Activated naive CD8-positive, alpha-beta T cell treated with anti-CD3 and anti-CD28 coated beads, Interleukin-2, amount 10 ng/mL, durations not matched to agents 7 days and 5 days (primary cell): ENCODE results near the gene STIMATE. TPM values are rescaled to one million over a fixed set of nuclear protein-coding genes. Genes with fewer than 3 reads are reported as not detected.
A peak's percentile ranks its signal among the peaks of the same experiment; 100 is the strongest.

Experiments used
- ATAC-seq: fragments of 150-1000 bp; cut with Tn5 transposase; one replicate; pipeline ENCODE4 v1.10.0; 2021; ENCODE audit warnings: low read depth, moderate library complexity
- POLR2A ChIA-PET: fragments of 350-600 bp; sonication (Branson Sonifier 250); formaldehyde crosslinking; loops from one replicate; lab custom pipeline; 2021; ENCODE audit warnings: antibody characterized with exemption; lab: Charles Lee
- DNase-seq: peaks from one replicate; pipeline ENCODE4 v3.0.0; 2021
- H3K27ac Mint-ChIP-seq: one replicate; pipeline ENCODE4 v1.8.0; 2022; ENCODE audit warnings: mild to moderate bottlenecking, mixed read lengths
- H3K27me3 Mint-ChIP-seq: one replicate; pipeline ENCODE4 v1.8.0; 2022; ENCODE audit warnings: mild to moderate bottlenecking, moderate library complexity, mixed read lengths
- H3K36me3 Mint-ChIP-seq: one replicate; pipeline ENCODE4 v1.8.0; 2021; ENCODE audit warnings: mild to moderate bottlenecking, mixed read lengths
- H3K4me1 Mint-ChIP-seq: one replicate; pipeline ENCODE4 v1.8.0; 2021; ENCODE audit warnings: mixed read lengths
- H3K4me3 Mint-ChIP-seq: one replicate; pipeline ENCODE4 v1.8.0; 2022; ENCODE audit warnings: mild to moderate bottlenecking, moderate library complexity, mixed read lengths
- H3K9me3 Mint-ChIP-seq: one replicate; pipeline ENCODE4 v1.8.0; 2021; ENCODE audit warnings: mixed read lengths
- total RNA-seq, 2 experiments: library from RNA; stranded (reverse); gene quantifications; one replicate each; pipeline ENCODE4 v1.2.3, GENCODE V29; 2021

Gene STIMATE
- total RNA-seq, 2 experiments from 2014 or later, result 38.5 to 39.1 TPM

DNA sequence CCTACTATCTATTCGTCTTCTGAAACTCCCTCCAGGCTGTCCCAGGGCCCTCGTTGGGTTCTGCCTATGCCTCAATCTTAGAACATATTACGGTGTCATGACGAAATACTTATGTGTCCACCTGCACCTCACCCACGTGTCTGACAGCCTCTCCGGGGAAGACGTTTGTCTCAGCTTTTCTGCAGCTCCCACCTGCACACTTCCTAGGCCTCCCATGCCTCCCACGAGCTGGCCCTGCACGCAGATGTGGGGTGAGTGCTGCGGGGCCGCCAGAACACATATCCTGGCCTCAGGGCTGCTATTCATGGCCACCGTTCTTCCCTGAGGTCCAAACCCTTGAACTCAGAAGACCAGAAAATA lies 55.4 kb downstream of the STIMATE start:
- DNase-seq (no peak), ATAC-seq (no peak)
- no peaks in the 10 kb centered on the region for H3K27me3 Mint-ChIP-seq
- no peak overlapping the region for H3K4me3 Mint-ChIP-seq
- H3K4me1 Mint-ChIP-seq, result peaks cover 36% of the 10 kb centered on the region
- H3K9me3 Mint-ChIP-seq, result no peaks in the 10 kb centered on the region
- POLR2A ChIA-PET, result no interaction called here
- no peak overlapping the region for H3K27ac Mint-ChIP-seq
- peaks cover 12% of the 10 kb centered on the region for H3K36me3 Mint-ChIP-seq

DNA sequence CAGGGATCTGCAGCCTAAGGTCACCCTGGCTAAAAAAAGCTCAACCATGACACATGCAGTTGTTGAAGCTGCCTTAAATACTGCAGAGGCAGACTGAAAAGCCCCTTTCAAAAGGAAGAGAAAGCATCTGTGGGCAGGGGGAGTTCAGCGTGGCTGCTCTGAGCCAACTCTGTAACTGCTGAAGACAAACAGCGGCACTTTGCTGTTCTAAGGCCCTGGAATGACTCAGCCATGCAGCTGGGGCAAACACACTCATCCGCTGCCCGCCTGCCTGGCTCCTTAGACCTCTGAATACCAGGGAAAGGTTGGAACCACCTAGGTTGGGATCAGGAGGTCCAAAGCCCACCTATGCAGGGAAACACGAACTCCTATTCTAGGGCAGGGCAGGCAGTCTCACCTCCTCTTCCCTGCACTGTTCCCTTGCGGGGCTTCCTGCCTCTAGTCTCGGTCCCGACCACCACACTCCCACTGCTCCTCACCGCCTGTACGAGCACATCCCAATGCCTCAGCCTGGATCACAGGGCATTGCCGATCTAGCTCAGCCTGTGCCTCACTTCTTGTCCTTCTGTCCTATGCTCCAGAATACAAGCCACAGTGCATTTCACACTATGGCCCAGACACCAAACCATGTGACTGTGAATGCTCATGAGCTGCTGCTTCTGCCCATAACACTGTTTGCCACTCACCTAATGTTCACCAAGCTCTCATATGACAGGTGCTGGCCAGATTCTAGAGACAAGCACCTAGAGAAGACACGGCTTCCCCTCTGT lies 56.0 kb downstream of the STIMATE start:
- POLR2A ChIA-PET, result no interaction called here
- ATAC-seq, result no peak
- no peak overlapping the region for H3K27ac Mint-ChIP-seq
- H3K36me3 Mint-ChIP-seq, result peaks cover 14% of the 10 kb centered on the region
- H3K27me3 Mint-ChIP-seq, result no peaks in the 10 kb centered on the region
- peaks cover 37% of the 10 kb centered on the region for H3K4me1 Mint-ChIP-seq
- DNase-seq, result no peak
- no peaks in the 10 kb centered on the region for H3K9me3 Mint-ChIP-seq
- H3K4me3 Mint-ChIP-seq, result no peak overlapping the region

DNA sequence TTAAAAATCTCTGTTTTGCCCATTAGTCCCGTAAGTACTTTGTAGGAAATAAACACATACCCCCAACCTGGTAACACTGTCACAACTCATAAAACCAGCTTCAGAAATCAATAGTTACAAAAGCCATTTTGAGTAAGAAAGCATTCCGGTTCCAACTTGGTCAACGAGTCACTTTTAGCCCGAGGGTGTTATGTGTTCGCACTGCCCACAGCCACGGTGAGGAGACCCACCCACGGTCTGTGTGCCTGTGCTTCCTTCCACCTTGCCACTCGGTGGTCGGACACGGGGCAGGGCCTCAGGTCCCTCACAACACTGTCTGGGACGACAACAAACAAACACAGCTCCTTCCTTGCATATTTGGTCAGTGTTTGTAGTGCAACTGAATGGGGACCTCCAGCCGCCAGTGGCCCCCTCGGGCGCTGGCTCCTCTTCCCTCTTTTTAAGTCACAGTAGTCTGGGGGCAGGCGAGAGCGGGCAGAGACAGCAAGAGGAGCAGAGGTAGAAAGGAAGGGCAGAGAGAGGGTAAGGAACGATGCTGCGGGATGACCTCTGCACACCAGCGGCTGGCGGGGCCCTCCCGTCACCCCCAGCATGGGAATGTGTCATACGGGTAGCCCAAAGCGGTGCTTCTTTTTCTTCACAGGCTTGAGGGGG lies 57.3 kb downstream of the STIMATE start:
- Mint-ChIP-seq H3K36me3 (peaks cover 14% of the 10 kb centered on the region), H3K4me1 (peaks cover 35% of the 10 kb centered on the region), H3K27ac (no peak overlapping the region), H3K27me3 (no peaks in the 10 kb centered on the region), H3K4me3 (no peak overlapping the region), H3K9me3 (no peaks in the 10 kb centered on the region)
- no peak for ATAC-seq
- DNase-seq, result no peak
- POLR2A ChIA-PET, result interaction anchor here (1.3 kb wide), 1 partner anchor 206 kb away, joined by 4 read pairs; the partner anchor contains the start of gene SFMBT1

GRCh38 chr3:52839268-52839575 lies 58.1 kb downstream of the STIMATE start:
- peak overlapping the region; percentile 49 for H3K4me3 Mint-ChIP-seq
- no peak for DNase-seq
- H3K36me3 Mint-ChIP-seq, result peaks cover 14% of the 10 kb centered on the region
- peak overlapping the region; percentile 61 for H3K27ac Mint-ChIP-seq
- no peaks in the 10 kb centered on the region for H3K9me3 Mint-ChIP-seq
- H3K27me3 Mint-ChIP-seq, result no peaks in the 10 kb centered on the region
- POLR2A ChIA-PET, result interaction anchor here (0.6 to 1.3 kb wide), 5 partner anchors 18 to 207 kb away, joined by 3 to 5 read pairs (median 4); partner anchors contain the start of genes GLT8D1, NEK4 and SFMBT1
- ATAC-seq, result no peak
- H3K4me1 Mint-ChIP-seq, result peaks cover 33% of the 10 kb centered on the region

- peak; percentile 97 for ATAC-seq
- no peaks in the 10 kb centered on the region for H3K9me3 Mint-ChIP-seq
- H3K27me3 Mint-ChIP-seq, result no peaks in the 10 kb centered on the region
- H3K4me1 Mint-ChIP-seq, result peaks cover 33% of the 10 kb centered on the region
- H3K27ac Mint-ChIP-seq, result peak overlapping the region; percentile 61
- peak overlapping the region; percentile 49 for H3K4me3 Mint-ChIP-seq
- peaks cover 14% of the 10 kb centered on the region for H3K36me3 Mint-ChIP-seq
- POLR2A ChIA-PET, result interaction anchor here (0.5 to 1.3 kb wide), 6 partner anchors 17 to 243 kb away, joined by 3 to 5 read pairs (median 4); partner anchors contain the start of genes GLT8D1, NEK4 and SFMBT1
- DNase-seq, result peak; percentile 58
These were observed 58.6 kb downstream of the STIMATE start for GRCh38 chr3:52838561-52839267.

- Mint-ChIP-seq H3K36me3 (peaks cover 14% of the 10 kb centered on the region), H3K27ac (peak overlapping the region; percentile 22), H3K4me1 (peaks cover 33% of the 10 kb centered on the region), H3K9me3 (no peaks in the 10 kb centered on the region), H3K4me3 (no peak overlapping the region), H3K27me3 (no peaks in the 10 kb centered on the region)
- ATAC-seq (no peak), DNase-seq (no peak)
- POLR2A ChIA-PET, result interaction anchor here (1.2 kb wide), 1 partner anchor 18 kb away, joined by 3 read pairs; no protein-coding TSS in a partner anchor
These were observed 60.4 kb downstream of the STIMATE start for GRCh38 chr3:52836986-52837385.

DNA sequence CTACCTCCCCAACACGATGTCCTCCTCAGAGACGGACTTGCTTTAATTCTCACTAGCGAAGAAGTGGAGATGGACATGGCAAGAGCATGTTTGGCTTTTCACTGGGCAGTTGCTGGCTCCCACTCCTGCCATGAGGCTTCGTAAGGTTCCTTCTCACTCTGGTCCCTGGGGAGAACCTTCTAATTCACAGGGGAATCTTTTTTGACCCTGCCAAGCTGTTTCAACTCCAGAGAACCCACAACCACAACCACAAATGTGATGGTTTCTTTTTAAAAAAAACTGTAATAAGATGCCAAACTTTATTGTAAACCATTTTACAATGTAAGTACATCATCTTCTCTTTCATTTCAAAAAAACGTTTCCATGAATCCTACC lies 60.9 kb downstream of the STIMATE start:
- POLR2A ChIA-PET, result interaction anchor here (1.2 kb wide), 1 partner anchor 17 kb away, joined by 3 read pairs; no protein-coding TSS in a partner anchor
- H3K4me1 Mint-ChIP-seq, result peaks cover 34% of the 10 kb centered on the region
- peaks cover 12% of the 10 kb centered on the region for H3K36me3 Mint-ChIP-seq
- H3K9me3 Mint-ChIP-seq, result no peaks in the 10 kb centered on the region
- ATAC-seq, result no peak
- H3K27me3 Mint-ChIP-seq, result no peaks in the 10 kb centered on the region
- no peak overlapping the region for H3K27ac Mint-ChIP-seq
- H3K4me3 Mint-ChIP-seq, result no peak overlapping the region
- DNase-seq, result no peak

DNA sequence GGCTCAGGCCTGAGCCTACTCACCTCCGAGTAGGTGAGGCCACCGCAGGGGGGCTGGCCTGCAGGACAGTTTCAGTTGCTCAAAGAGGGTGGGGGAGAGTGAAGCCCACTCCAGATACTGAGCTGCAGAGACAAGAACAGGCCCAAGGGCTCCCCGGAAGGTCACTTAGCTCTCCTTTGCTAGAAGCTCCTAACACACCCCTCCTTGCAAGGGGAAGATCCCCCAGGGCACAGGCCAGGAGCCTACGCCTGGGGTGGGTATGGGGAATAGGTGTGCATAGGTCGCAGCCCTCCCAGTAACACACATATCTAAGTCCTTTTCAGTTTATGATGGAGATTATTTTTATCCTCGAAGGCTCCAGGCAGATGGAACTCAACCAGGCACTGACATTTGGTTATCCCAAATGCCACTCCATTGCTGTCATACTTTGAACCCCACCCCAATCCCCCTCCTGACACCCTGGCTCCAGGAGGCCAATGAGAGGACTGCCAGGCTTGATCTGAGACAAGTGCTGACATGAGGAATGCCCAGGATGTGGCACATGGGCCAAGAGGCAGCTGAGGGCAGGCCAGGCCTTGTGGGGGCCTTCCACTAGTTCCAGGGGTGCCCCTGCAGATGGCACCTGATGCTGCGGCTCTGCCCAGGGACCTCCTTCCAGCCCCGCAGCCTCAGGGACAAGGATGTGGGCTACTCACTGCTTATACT lies 61.4 kb downstream of the STIMATE start:
- no peak overlapping the region for H3K27ac Mint-ChIP-seq
- no peaks in the 10 kb centered on the region for H3K27me3 Mint-ChIP-seq
- DNase-seq (no peak), ATAC-seq (no peak)
- no peak overlapping the region for H3K4me3 Mint-ChIP-seq
- H3K9me3 Mint-ChIP-seq, result no peaks in the 10 kb centered on the region
- H3K4me1 Mint-ChIP-seq, result peaks cover 39% of the 10 kb centered on the region
- H3K36me3 Mint-ChIP-seq, result peaks cover 12% of the 10 kb centered on the region
- POLR2A ChIA-PET, result no interaction called here

DNA sequence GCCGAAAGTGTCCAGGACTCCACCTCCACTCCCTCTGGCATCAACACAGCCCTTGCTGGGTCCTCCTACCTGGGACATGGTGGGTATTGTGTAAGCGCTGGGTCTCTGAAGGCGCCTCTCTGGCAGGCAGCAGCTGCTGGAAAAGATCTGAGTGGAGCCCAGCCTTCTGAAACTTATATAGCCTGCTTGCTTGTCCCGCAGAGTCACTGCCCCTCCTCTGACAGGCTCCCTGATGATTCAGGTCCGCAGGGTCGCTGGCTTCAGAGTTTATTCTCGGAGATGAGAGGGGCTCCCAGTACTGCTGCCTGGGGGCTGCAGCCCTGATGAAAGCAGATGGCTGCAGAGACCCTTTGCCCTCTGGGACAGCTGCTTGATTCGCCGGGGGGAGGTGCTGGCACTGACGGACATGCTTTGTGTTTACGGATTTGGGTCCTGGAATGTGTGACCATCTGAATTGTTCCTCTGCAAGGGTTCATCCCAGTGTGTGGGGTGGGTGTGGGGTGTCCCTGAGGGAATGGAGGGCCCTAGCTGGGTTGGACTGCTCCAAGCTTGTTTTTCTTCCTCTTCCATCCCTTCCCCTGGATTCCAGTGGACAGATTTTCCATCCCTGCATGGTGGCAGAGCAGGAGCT lies 62.4 kb downstream of the STIMATE start, which contains the start of gene MUSTN1:
TSS of gene MUSTN1 (minus strand) at position 149 of the 631 bp plus-strand sequence. CDS start at position 78, 71 bp downstream.
- Mint-ChIP-seq H3K27ac (no peak within 1 kb of the TSS), H3K9me3 (no peaks in the 10 kb centered on the region), H3K4me3 (no peak within 1 kb of the TSS), H3K36me3 (peaks cover 9% of the 10 kb centered on the region), H3K27me3 (no peaks in the 10 kb centered on the region), H3K4me1 (peaks cover 42% of the 10 kb centered on the region)
- no peak for ATAC-seq
- no peak for DNase-seq
- POLR2A ChIA-PET, result no interaction called here

DNA sequence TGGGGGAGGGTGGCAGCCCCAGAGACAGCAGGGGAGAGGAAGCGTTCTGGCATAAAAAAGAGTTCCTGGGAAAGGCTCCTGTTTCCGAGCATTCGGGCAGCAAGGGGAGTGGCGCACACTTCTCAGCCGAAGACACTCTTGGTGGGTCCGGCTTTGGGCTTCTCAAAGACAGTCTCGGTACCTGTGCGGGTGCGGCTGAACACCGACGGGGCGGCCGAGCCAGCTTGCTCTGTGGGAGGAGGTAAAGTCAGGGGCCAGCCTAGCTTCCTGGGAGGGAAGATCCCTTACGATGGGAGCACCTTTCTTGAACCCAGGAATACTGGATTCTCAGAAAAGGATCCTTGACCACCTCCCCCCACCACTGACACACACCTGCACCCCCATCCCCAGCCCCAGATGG lies 64.1 kb downstream of the STIMATE start:
- POLR2A ChIA-PET, result no interaction called here
- Mint-ChIP-seq H3K4me3 (no peak overlapping the region), H3K27me3 (no peaks in the 10 kb centered on the region), H3K27ac (no peak overlapping the region), H3K36me3 (peaks cover 9% of the 10 kb centered on the region), H3K4me1 (peaks cover 26% of the 10 kb centered on the region), H3K9me3 (no peaks in the 10 kb centered on the region)
- DNase-seq (no peak), ATAC-seq (no peak)

DNA sequence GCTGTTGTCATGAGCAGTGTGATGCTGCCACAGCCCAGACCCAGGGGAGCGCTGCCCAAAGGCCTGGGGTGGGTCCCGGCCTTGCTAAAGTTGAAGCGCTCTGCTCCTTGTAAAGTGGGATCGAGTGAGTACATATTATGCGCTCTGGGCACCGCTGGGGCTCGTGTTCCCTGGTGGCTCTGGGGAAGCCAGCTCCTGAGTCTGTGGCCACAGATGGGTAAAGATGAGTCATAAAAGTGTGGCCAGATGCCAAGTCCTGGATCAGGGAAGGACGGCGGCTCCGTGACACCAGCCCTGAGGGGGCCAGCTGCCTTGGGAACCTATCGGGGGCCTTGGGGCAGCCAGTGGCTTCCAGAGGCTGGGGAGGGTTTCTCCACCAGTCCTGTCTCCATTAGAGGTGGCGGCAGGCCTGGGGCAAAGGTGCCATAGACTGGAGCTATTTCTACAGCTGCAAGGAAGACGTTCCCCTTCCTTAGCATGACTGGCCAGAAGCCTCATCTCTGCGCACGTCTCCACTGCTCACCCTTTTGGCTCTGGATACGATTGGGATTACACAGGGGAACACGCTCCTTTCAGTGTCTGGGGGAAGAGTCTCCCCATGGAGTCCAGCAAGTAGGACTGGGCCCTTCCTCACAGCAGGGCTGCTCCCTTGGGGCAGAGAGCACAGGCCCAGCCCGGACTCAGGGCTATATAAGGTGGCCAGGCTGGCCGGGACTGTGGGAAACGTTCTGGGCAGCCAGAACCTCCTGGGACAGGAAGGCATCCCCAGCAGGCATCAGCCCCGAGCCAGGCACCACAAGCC lies 65.6 kb downstream of the STIMATE start:
- Mint-ChIP-seq H3K4me3 (no peak overlapping the region), H3K27me3 (no peaks in the 10 kb centered on the region), H3K4me1 (peaks cover 12% of the 10 kb centered on the region), H3K36me3 (peaks cover under 1% of the 10 kb centered on the region), H3K27ac (peak overlapping the region; percentile 10), H3K9me3 (no peaks in the 10 kb centered on the region)
- POLR2A ChIA-PET, result no interaction called here
- DNase-seq (no peak), ATAC-seq (no peak)
